Mesodermal cell (in vitro differentiated cells): ENCODE results near the gene CAMK2D.

Experiments used
- H3K27ac ChIP-seq: 2 replicates; pipeline ENCODE4 v1.7.0; 2013; ENCODE audit warnings: mild to moderate bottlenecking, low read depth, low read length, moderate library complexity; ENCODE audit not compliant: severe bottlenecking
- H3K36me3 ChIP-seq: 2 replicates; pipeline ENCODE4 v1.7.1; 2013; ENCODE audit warnings: mild to moderate bottlenecking, low read length, moderate library complexity; ENCODE audit not compliant: control insufficient read depth, insufficient read depth
- H3K4me1 ChIP-seq: one replicate; pipeline ENCODE4 v1.7.1; 2013; ENCODE audit warnings: mild to moderate bottlenecking, low read length; ENCODE audit not compliant: insufficient read depth, control insufficient read depth, poor library complexity, severe bottlenecking
- H3K4me3 ChIP-seq: 2 replicates; pipeline ENCODE4 v1.7.0; 2013; ENCODE audit warnings: low read length, control low read depth, mild to moderate bottlenecking; ENCODE audit not compliant: insufficient read depth, poor library complexity, severe bottlenecking; ENCODE audit errors: extremely low read depth
- H3K9me3 ChIP-seq: 2 replicates; pipeline ENCODE4 v1.7.1; 2013; ENCODE audit warnings: mild to moderate bottlenecking, low read length, moderate library complexity; ENCODE audit not compliant: control insufficient read depth
- WGBS, 2 experiments: methylation state at CpG; one replicate each; pipeline ENCODE4 v1.1.5; 2013; ENCODE audit warnings: missing lambda C conversion rate in 2 of 2; ENCODE audit not compliant: insufficient coverage in 2 of 2; 5-methylcytosine and 5-hydroxymethylcytosine counted together

The CAMK2D gene

DNA sequence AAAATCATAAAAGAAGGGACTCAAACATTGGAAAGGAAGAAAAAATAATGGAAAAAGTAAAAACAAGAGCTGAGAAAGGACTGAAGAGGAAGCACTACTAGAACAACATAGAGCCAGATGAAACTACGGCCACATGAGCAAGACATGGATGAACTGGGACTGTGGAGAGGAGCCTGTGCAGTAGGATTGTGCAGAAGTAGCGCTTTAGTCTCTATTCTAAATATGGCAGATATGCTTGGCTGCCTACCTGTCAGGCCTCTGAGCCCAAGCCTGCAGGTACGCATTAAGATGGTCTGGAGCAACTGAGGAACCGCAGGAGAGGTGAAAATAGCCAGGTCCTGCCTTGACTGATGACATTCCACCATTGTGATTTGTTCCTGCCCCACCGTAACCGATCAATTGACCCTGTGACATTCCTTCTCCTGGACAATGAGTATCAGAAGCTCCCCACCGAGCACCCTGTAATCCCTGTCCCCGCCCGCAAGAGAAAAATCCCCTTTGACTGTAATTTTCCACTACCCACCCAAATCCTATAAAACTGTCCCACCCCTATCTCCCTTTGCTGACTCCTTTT, 154.3 kb downstream of the CAMK2D start:
- H3K36me3 ChIP-seq: no peaks in the 10 kb centered on the region
- H3K9me3 ChIP-seq: no peaks in the 10 kb centered on the region
- WGBS, 2 experiments: 91 to 97% methylated on average over 7 to 9 of the region's 9 CpGs
- H3K27ac ChIP-seq: no peak overlapping the region
- H3K4me3 ChIP-seq: no peak overlapping the region
- peaks cover 4% of the 10 kb centered on the region for H3K4me1 ChIP-seq

- H3K9me3 ChIP-seq: no peaks in the 10 kb centered on the region
- WGBS, 2 experiments: 88 to 89% methylated on average over 1 of the region's 2 CpGs
- no peaks in the 10 kb centered on the region for H3K36me3 ChIP-seq
- peaks cover 4% of the 10 kb centered on the region for H3K4me1 ChIP-seq
- H3K27ac ChIP-seq: no peak overlapping the region
- H3K4me3 ChIP-seq: no peak overlapping the region
Observed at GRCh38 chr4:113604955-113605354, 156.6 kb downstream of the CAMK2D start.

GRCh38 chr4:113603911-113604310, 157.6 kb downstream of the CAMK2D start:
- WGBS, 2 experiments: no CpG with 5 or more reads among the region's 1 CpG

GRCh38 chr4:113602646-113603228, 158.8 kb downstream of the CAMK2D start:
- Histone ChIP-seq H3K9me3 (no peaks in the 10 kb centered on the region), H3K4me3 (no peak overlapping the region), H3K4me1 (peaks cover 4% of the 10 kb centered on the region), H3K36me3 (no peaks in the 10 kb centered on the region), H3K27ac (no peak overlapping the region)
- WGBS, 2 experiments: 91 to 93% methylated on average over 5 to 6 of the region's 8 CpGs

More at GRCh38 chr4:113603911-113604310, 157.6 kb downstream of the CAMK2D start:
- no peak overlapping the region for H3K4me3 ChIP-seq
- peaks cover 4% of the 10 kb centered on the region for H3K4me1 ChIP-seq
- H3K36me3 ChIP-seq: no peaks in the 10 kb centered on the region
- H3K27ac ChIP-seq: no peak overlapping the region
- no peaks in the 10 kb centered on the region for H3K9me3 ChIP-seq

DNA sequence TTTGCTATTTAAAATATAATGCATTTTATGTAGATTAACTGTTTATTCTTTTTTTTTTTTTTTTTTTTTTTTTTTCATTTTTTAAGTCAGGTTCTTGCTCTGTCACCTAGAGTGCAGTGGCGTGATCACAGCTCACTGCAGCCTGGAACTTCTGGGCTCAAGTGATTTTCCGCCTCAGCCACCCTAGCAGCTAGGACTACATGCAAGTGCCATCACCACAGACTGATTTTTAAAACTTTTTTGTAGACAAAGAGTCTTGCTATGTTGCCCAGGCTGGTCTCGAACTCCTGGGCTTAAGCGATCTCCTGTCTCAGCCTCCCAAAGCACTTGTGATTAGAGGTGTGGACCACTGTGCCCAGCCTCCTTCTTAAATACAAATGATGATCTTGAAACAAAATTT, 159.9 kb downstream of the CAMK2D start:
- H3K4me1 ChIP-seq: peaks cover 4% of the 10 kb centered on the region
- no peak overlapping the region for H3K4me3 ChIP-seq
- WGBS, 2 experiments: 71 to 95% methylated on average over 2 of the region's 4 CpGs
- no peak overlapping the region for H3K27ac ChIP-seq
- H3K9me3 ChIP-seq: no peaks in the 10 kb centered on the region
- no peaks in the 10 kb centered on the region for H3K36me3 ChIP-seq

- Histone ChIP-seq H3K4me1 (no peaks in the 10 kb centered on the region), H3K9me3 (no peaks in the 10 kb centered on the region), H3K27ac (no peak overlapping the region), H3K4me3 (no peak overlapping the region), H3K36me3 (no peaks in the 10 kb centered on the region)
- 100% methylated on average over 1 to 2 of the region's 6 CpGs for WGBS, 2 experiments
Observed at GRCh38 chr4:113596396-113596795, 165.1 kb downstream of the CAMK2D start.

- no peak overlapping the region for H3K27ac ChIP-seq
- H3K4me3 ChIP-seq: no peak overlapping the region
- no peaks in the 10 kb centered on the region for H3K9me3 ChIP-seq
- H3K4me1 ChIP-seq: no peaks in the 10 kb centered on the region
- no peaks in the 10 kb centered on the region for H3K36me3 ChIP-seq
- 83 to 92% methylated on average over 2 of the region's 2 CpGs for WGBS, 2 experiments
Observed at GRCh38 chr4:113594231-113594556, 167.3 kb downstream of the CAMK2D start.

GRCh38 chr4:113593400-113594230, 167.9 kb downstream of the CAMK2D start:
- Histone ChIP-seq H3K36me3 (no peaks in the 10 kb centered on the region), H3K27ac (no peak overlapping the region), H3K4me3 (no peak overlapping the region), H3K4me1 (no peaks in the 10 kb centered on the region), H3K9me3 (no peaks in the 10 kb centered on the region)
- 67% methylated on average over 1 of the region's 1 CpG; no CpG with 5 or more reads in 1 of the 2 experiments for WGBS, 2 experiments

- H3K9me3 ChIP-seq: no peaks in the 10 kb centered on the region
- H3K27ac ChIP-seq: no peak overlapping the region
- no peaks in the 10 kb centered on the region for H3K36me3 ChIP-seq
- H3K4me1 ChIP-seq: no peaks in the 10 kb centered on the region
- WGBS, 2 experiments: 80% methylated on average over 1 of the region's 1 CpG; no CpG with 5 or more reads in 1 of the 2 experiments
- no peak overlapping the region for H3K4me3 ChIP-seq
Observed at GRCh38 chr4:113591982-113592381, 169.6 kb downstream of the CAMK2D start.

DNA sequence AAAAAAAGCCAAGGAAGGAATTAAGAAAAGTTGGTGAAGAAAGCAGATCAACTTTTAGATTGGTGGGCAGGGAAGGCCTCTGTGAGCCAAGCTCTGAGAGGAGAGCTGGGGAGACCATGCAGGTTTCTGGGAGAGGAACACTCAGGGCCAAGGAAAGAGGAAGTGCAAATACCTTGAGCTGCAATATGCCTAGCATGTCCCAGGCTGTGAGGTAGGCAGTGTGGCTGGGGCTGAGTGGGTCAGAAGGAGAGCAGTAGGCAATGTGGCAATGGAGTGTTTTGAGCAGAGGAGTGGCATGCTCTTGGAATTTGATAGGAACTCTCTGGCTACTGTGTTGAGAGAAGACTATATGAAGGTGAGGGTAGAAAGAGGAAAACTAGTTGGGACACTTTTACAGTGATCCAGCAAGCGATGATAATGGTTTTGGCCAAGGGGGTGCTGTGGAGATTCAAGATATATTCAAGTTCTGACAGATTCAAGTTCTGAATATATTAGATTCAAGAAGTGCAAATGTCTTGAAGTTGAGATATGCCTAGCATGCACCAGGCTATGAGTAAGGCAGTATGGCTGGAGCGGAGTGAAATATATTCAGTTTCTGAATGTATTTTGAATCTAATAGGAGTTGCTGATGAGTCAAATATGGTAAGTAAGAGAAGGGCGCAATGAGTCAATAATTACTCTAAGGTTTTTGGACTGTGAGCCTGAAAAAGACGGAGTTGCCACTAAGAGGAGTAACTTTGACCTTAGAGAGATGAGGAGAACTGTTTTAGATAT, 172.5 kb downstream of the CAMK2D start:
- peaks cover 6% of the 10 kb centered on the region for H3K4me1 ChIP-seq
- WGBS, 2 experiments: 98% methylated on average over 4 of the region's 4 CpGs
- H3K27ac ChIP-seq: no peak overlapping the region
- H3K36me3 ChIP-seq: no peaks in the 10 kb centered on the region
- H3K4me3 ChIP-seq: no peak overlapping the region
- no peaks in the 10 kb centered on the region for H3K9me3 ChIP-seq
